ENCODE data around the gene DHX57. TPM values are rescaled to one million over a fixed set of nuclear protein-coding genes. Genes with fewer than 3 reads are reported as not detected.

The DHX57 gene
- total and polyA plus RNA-seq, 2 experiments from 2014 or later: 13.3 to 32.9 TPM

DNA sequence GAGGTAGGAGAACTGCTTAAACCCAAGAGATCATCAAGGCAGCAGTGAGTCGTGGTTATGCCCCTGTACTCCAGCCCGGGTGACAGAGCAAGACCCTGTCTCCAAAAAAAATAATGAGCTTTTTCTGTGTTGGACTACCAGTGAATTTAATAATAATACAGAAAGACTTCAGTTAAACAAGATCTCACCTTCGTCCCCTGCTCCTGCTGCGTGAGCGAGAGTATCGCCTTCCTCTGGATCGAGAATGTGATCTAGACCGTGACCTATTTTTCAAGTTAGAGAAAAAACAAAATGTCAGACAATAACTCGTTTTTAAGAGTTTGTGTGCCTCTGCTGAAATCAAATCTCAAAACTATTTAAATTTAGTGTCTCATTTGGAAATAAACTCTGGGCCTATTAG lies 127.3 kb downstream of the DHX57 start:
- H3K4me2 ChIP-seq: peak overlapping the region; percentile 98
- Mint-ChIP-seq H3K4me3 (peak overlapping the region; percentile 98), H3K4me1 (peaks cover 39% of the 10 kb centered on the region), H3K27ac (peak overlapping the region; percentile 79; the same call in 1 of the 2 replicates), H3K9me3 (peaks cover 6% of the 10 kb centered on the region; the same call in 2 of the 3 replicates), H3K27me3 (ENCODE audit: insufficient read depth, low read depth, poor library complexity) (peaks cover 25% of the 10 kb centered on the region), H3K36me3 (ENCODE audit: low read depth) (peaks cover 79% of the 10 kb centered on the region)
- no peaks in the 10 kb centered on the region for H3K9me2 ChIP-seq (ENCODE audit: insufficient read depth)
- TF ChIP-seq ZNF331 (CRISPR knock-in tag; IDR thresholded peaks at IDR 0.05; ENCODE audit: low read depth) (no peak), EZH2phosphoT487 (IDR thresholded peaks at IDR 0.05; ENCODE audit: unreplicated experiment) (no peak), ZNF114 (CRISPR knock-in tag; IDR thresholded peaks at IDR 0.05) (no peak), CREB1 (CRISPR knock-in tag; IDR thresholded peaks at IDR 0.05; ENCODE audit: low read depth) (no peak), ETS1 (IDR thresholded peaks at IDR 0.05) (no peak), STAT1 (IDR thresholded peaks at IDR 0.05; ENCODE audit: unreplicated experiment) (no peak), EZH2 (IDR thresholded peaks at IDR 0.05; ENCODE audit: low read depth, unreplicated experiment) (no peak), JUNB (IDR thresholded peaks at IDR 0.05; ENCODE audit: unreplicated experiment) (no peak)
- TF ChIP-seq, protein P1, sequence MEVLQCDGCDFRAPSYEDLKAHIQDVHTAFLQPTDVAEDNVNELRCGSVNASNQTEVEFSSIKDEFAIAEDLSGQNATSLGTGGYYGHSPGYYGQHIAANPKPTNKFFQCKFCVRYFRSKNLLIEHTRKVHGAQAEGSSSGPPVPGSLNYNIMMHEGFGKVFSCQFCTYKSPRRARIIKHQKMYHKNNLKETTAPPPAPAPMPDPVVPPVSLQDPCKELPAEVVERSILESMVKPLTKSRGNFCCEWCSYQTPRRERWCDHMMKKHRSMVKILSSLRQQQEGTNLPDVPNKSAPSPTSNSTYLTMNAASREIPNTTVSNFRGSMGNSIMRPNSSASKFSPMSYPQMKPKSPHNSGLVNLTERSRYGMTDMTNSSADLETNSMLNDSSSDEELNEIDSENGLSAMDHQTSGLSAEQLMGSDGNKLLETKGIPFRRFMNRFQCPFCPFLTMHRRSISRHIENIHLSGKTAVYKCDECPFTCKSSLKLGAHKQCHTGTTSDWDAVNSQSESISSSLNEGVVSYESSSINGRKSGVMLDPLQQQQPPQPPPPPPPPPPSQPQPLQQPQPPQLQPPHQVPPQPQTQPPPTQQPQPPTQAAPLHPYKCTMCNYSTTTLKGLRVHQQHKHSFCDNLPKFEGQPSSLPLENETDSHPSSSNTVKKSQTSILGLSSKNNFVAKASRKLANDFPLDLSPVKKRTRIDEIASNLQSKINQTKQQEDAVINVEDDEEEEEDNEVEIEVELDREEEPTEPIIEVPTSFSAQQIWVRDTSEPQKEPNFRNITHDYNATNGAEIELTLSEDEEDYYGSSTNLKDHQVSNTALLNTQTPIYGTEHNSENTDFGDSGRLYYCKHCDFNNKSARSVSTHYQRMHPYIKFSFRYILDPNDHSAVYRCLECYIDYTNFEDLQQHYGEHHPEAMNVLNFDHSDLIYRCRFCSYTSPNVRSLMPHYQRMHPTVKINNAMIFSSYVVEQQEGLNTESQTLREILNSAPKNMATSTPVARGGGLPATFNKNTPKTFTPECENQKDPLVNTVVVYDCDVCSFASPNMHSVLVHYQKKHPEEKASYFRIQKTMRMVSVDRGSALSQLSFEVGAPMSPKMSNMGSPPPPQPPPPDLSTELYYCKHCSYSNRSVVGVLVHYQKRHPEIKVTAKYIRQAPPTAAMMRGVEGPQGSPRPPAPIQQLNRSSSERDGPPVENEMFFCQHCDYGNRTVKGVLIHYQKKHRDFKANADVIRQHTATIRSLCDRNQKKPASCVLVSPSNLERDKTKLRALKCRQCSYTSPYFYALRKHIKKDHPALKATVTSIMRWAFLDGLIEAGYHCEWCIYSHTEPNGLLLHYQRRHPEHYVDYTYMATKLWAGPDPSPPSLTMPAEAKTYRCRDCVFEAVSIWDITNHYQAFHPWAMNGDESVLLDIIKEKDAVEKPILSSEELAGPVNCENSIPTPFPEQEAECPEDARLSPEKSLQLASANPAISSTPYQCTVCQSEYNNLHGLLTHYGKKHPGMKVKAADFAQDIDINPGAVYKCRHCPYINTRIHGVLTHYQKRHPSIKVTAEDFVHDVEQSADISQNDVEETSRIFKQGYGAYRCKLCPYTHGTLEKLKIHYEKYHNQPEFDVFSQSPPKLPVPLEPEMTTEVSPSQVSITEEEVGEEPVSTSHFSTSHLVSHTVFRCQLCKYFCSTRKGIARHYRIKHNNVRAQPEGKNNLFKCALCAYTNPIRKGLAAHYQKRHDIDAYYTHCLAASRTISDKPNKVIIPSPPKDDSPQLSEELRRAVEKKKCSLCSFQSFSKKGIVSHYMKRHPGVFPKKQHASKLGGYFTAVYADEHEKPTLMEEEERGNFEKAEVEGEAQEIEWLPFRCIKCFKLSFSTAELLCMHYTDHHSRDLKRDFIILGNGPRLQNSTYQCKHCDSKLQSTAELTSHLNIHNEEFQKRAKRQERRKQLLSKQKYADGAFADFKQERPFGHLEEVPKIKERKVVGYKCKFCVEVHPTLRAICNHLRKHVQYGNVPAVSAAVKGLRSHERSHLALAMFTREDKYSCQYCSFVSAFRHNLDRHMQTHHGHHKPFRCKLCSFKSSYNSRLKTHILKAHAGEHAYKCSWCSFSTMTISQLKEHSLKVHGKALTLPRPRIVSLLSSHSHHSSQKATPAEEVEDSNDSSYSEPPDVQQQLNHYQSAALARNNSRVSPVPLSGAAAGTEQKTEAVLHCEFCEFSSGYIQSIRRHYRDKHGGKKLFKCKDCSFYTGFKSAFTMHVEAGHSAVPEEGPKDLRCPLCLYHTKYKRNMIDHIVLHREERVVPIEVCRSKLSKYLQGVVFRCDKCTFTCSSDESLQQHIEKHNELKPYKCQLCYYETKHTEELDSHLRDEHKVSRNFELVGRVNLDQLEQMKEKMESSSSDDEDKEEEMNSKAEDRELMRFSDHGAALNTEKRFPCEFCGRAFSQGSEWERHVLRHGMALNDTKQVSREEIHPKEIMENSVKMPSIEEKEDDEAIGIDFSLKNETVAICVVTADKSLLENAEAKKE (CRISPR knock-in tag; IDR thresholded peaks at IDR 0.05): no peak
- H3K4me3 ChIP-seq: peak overlapping the region; percentile 99
- no peaks in the 10 kb centered on the region for H3K27me3 ChIP-seq (ENCODE audit: insufficient read depth)
- no peak for DNase-seq (ENCODE audit: low spot score)
- H3K36me3 ChIP-seq (ENCODE audit: insufficient read depth): peaks cover 67% of the 10 kb centered on the region
- H3F3A ChIP-seq (replicated peaks; ENCODE audit: low read depth): peaks cover 68% of the 10 kb centered on the region
- peak overlapping the region; percentile 62 for H3K27ac ChIP-seq (ENCODE audit: low read depth)
- peaks cover 74% of the 10 kb centered on the region for H3K79me2 ChIP-seq (replicated peaks; ENCODE audit: insufficient read depth)
- ATAC-seq: no peak
- no peak overlapping the region for H2AFZ ChIP-seq
- H3K4me1 ChIP-seq (ENCODE audit: insufficient read depth): peaks cover 12% of the 10 kb centered on the region
- H4K20me1 ChIP-seq (replicated peaks; ENCODE audit: insufficient read depth): peaks cover 55% of the 10 kb centered on the region

All from GM23338 (cell line).